NCI-H446 treated with DMSO at 0.1 percent for 48 hours (cell line): ENCODE measurements around the gene DPP7.
A peak's percentile ranks its signal among the peaks of the same experiment; 100 is the strongest.
"Not testable (repeated sequence)": the region's sequence is repeated elsewhere in the genome, so short reads cannot be mapped to it uniquely, and the experiment has no call there.

Experiments
- DNase-seq: peaks from one replicate; lab custom pipeline; 2025; lab: John Stamatoyannopoulos, UW

Gene DPP7

DNA sequence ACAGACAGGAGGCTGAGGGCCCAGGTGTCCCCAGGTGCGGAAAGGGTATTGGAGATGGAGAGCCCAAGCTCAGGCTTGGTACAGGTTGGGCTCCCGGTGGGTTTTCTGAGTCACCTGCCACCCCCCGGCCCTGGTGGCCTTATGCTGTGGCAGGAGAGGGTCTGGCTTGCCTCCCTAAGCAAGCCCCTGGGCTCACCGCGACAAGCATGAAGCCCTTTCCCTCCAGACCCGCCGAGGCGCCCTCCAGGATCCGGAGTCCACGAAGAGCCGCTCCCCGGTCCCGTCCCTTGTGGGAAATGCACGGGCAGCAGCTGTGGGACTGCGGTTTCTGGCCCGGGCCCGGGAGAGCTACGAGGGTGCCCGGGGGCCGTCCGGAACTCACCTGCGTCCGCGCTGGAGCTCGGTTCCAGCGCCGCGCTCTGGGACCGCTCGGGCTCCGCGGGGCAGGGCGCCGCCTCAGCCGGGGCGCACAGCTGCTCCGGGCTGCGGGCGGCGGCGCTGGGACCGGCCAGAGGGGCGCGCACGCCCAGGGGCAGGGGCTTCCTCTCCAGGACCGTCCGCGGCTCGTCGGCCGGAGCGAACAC, 44.9 kb downstream of the DPP7 start:
- no peak for DNase-seq

DNA sequence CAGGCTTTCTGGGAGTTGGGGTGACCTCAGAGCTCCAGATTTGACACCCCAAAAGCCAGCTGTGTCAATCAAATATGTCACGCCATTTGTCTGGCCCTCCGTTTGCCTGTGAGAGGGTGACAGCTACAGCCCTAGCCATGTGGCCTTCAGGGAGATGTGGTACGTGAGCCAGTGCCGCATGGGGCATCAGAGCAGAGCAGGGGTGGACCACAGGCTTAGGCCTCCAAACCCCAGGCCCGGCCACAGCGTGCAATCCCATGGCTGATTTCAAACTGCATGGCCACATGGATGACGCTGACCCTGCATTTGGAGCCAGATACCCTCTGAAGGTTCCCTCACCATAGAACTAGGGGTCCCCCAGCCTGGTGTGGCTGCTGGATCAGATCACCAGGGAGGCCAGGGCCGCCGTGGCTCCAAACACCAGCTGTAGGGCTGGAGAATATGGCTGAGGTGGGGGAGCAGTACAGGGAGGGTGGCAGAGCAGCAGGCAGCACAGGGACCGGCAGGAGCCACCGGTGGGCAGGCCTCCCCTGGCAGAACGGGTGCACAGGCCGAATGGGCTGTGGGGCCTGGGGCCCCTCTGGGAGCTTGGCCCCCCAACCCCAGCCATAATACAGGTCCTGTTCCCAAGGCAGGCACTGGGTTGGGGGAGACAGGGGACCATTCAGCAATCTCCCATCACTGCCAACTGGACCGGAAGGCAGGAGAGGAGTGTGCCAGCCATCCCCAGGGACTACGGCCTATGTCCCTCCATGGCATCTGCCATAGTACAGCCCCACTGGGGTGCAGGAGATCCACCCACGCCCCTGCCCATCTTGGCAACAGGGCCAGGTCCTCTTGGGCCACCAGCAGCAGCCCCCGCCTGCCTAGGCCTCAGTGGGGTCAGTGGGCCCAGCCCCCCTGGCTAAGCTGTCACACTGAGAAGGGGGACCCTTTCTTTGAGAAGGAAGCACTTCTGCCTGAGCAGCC, 45.7 kb downstream of the DPP7 start:
- DNase-seq: no peak

DNA sequence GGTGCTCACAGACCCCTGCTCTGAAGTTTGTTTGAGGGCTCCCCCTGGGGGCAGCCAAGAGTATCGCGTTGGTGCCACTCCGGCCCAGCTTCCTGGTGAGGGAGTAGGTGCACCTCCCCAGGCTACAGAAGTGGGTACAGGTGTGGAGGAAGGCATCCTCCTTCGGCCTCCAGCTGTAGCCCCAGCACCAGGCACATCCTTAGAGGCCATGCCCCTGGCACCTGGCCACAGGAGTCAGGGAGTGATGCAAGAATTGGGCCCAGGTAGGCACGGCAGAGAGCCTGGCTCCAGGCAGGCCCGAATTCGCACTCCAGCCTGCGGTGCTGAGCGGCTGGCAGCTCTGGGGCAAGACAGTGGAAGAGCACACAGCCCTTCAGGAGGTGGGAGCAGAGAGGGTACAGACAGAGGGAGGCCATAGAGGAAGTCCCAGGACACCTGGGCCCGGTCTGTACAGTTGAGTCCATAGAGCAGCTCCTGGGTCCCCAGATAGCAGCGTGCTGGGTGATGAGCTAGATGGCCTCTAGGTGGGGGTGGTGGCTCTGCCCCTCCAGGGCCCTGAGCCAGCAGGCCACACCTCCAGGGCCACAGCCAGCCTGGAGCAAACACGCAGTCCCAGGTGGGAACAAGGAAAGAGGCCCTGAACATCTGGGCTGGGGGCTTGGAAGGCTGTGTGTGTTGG, 46.5 kb downstream of the DPP7 start:
- peak; percentile 37 for DNase-seq

DNA sequence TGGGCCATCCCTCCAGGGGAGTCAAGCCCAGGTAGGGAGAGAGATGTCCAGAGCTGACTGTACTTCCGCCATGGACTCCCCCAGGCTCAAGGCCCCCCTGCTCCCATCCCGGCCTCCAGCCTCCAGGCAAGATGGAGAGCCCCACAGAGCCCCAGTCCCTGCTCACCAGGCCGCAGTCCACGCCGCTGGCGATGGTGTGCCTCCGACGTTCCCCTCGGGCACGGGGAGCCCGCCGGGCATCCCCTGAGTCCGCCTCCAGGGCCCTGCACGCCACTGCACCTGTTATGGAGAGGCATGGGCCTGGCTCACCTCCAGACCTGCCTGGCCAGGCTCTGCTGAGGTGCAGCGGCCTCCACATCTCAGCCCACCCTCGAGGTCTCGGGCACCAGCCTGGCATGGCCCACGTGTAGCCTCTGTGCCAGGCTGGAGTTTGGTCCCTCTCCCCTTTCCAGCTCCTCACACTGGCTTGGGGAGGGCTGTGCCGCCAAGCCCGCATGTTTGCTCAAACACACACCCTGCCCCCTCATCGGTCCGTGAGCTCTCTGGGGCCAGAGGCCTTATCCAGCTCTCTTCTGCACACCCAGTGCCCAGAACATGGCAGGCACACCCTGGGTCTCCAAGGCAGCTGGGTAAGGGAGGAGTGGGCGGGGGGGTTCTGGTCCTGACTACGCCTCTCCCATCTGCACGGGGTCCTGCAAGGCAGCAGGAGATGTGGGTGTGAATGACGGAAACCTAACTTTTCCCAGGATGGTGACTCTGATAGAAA, 48.3 kb downstream of the DPP7 start:
- no peak for DNase-seq

DNA sequence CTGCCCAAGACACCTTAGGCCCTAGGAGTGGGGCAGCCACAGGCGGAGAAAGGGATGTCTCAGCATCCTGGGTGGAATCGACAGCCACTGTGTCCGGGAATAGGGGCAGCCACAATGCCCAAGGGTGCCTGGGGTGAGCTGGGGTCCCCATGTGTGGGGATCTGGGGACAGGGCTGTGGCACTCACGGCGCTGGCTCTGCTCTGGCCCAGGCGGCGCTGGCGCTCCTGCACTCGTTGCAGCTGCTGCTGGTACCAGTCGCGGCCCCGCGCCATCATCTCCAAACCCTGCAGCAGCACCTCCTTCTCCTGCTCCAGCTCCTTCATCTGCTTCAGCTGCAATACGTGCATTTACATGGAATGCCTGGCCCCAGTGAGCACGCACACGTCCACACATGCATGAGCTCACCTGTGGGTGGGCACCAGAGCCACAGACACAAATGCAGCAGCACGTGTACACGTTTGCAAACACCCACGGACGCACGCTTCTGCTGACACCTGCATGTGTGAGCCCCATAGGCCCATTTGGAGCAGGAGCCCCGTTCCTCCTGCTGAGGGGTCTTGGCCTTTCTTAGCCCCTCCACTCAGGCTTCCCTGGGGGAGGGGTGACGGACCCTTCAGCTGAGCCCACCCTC, 49.1 kb downstream of the DPP7 start:
- DNase-seq: no peak

DNA sequence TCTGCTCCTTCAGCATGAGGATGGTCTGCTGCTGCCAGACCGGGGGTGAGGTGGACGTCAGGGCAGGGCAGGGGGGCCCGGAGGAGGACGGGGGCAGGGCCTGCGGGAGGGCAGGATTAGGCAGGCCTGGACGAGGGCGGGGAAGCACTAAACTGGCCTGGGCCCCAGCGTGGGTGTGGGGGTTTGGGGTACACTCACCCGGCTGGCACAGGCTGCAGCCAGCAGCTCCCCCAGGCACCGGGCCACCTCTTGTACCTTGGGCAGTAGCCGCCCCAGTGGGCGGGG, 49.7 kb downstream of the DPP7 start:
- DNase-seq: no peak

DNA sequence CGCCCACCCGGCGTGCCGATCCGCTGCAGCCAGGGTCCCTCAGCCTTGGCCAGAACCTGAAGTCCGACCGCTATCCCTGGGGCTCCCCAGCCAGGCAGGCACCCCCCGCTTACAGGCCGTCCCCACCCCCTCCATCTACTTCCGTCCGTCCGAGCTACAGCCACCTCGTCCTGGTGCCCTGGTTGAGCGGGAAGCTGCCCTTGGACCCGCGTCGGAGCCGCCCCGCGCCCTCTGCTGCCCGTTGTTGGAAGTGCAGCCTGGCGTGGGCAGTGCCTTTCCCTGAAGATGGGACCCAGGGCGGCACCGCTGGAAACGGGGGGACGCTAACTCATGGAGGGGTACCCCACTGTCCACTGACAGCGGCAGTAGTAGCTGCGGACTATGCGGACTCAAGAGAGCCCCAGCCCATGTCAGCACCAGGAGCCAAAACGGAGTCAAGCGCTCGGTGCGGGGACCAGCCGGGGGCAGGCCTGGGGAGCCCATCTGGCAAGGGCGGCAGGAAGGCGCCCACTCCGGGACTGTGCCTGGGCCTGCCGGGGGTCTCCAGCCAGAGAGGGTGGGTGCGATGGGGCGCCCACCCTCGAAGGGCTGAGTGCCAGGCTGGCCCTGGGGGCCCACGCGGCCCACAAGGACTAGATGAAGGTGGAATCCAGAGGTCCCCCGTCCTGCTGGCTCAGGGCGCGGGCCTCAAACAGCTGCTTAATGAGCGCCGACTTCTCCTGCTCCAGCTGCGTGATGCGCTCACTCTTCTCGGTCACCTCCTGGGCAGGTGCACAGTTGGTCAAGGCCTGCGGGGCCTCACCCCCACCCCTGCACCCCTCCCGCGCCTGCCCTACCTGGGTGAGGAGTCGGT, 50.3 kb downstream of the DPP7 start:
- DNase-seq: no peak

DNA sequence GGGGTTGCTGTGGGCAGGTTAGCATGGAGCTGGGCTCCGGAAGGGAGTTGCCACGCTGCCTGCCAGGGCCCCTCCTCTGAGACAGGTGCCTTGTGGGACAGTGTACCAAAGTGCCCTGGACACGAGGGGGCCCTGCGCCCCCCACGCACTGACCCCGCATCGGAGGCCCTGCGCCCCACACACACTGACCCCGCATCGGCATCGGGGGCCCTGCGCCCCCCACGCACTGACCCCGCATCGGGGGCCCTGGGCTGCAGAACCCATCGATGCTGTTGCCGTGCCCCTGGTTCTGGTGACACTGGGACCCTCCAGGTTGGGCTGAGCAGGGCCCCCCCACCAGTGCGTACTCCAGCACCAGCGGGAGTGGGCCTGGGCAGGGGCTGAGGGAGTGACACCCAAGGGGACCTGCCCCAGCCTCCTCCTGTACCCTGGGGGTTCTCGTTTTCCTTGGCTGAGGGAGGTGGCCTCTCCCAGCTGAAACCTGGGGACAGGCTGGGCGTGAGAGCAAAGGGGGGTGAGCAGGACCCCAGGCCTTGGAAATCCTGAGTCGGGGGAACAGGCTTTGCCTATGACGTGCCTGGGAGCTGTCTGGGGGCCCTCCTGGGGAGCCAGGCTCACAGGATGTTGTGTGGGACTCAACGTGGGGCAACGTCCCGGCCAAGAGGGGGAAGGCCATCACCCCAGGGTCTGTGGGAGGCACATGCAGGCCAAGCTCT, 51.1 kb downstream of the DPP7 start:
- no peak for DNase-seq

DNA sequence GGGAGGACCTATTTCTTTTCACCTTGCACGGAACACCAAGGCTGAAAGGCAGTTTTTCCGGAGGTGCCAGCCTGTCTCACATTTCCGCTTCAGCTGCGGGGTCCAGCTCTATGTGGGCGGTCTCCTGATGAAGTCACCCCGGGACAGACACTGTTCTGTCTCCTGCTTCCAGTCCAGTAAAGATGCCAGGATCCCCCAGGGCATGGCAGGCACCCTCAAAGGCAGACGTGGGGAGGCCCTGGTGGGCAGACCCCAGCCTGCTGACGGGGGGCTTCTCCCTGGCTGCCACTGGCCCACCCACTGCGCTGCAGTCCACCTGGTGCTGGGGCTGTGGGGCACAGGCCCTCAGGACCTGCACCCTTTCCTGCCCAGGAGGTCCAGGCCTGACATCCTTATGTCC, 51.7 kb downstream of the DPP7 start:
- DNase-seq: not testable (repeated sequence)

DNA sequence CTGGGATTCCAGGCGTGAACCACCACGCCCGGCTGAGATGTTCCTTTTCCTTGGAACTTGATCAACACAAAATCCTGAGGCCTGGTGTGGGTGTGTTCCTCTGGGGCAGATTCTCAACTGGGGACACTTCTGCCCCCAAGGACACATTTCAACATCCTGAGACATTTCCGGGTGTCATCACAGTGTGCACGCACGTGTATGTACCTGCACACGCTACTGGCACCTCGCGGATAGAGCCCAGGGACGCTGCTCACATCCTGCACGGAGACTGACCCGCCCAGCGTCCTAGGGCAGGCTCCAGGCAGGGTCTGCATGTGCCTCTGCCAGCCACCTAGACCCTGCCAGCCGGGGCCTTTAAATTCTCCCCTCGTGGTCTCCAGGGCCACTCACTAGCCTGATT, 52.1 kb downstream of the DPP7 start:
- no peak for DNase-seq
